IMR-90 (cell line): ENCODE measurements around the gene DRD2. TPM values are rescaled to one million over a fixed set of nuclear protein-coding genes. Genes with fewer than 3 reads are reported as not detected.

Source experiments
- ATAC-seq: fragments of 200-7000 bp; cut with Tn5 transposase; 2 replicates; pipeline ENCODE4 v1.9.1; 2020; ENCODE audit warnings: low read depth, mild to moderate bottlenecking, moderate library complexity
- BruUV-seq: library from RNA; stranded (reverse); fragments of 400-500 nt; replicated peaks from 2 replicates; lab custom pipeline; 2021; lab: Mats Ljungman, UMichigan
- CTCF ChIA-PET: fragments of 300-600 bp; formaldehyde crosslinking; extraction: SDS; loops from one replicate; lab custom pipeline; 2021; ENCODE audit warnings: antibody characterized with exemption; lab: Yijun Ruan, JAX
- POLR2A ChIA-PET: fragments of 300-600 bp; sonication (Branson Sonifier 250); formaldehyde crosslinking; loops from one replicate; lab custom pipeline; 2022; ENCODE audit warnings: antibody characterized with exemption; ENCODE audit not compliant: unreplicated experiment; lab: Charles Lee
- DNase-seq: peaks from one replicate; pipeline ENCODE4 v3.0.0; 2013
- H2AFZ ChIP-seq: replicated peaks from 2 replicates; pipeline ENCODE3; 2013; ENCODE audit warnings: low read length, mild to moderate bottlenecking; ENCODE audit not compliant: poor library complexity
- H2AK5ac ChIP-seq: 2 replicates; pipeline ENCODE4 v1.6.1; 2013; ENCODE audit warnings: low read depth, low read length, inconsistent platforms
- H2AK9ac ChIP-seq: replicated peaks from 2 replicates; pipeline ENCODE3; 2013; ENCODE audit warnings: mild to moderate bottlenecking, low read depth, low read length, moderate library complexity; ENCODE audit not compliant: poor library complexity
- H2BK120ac ChIP-seq: 2 replicates; pipeline ENCODE4 v1.6.1; 2013; ENCODE audit warnings: low read depth, low read length, inconsistent platforms
- H2BK15ac ChIP-seq: 3 replicates; pipeline ENCODE4 v1.6.1; 2013; ENCODE audit warnings: low read depth, low read length, inconsistent platforms
- H2BK20ac ChIP-seq: 2 replicates; pipeline ENCODE4 v1.6.1; 2013; ENCODE audit warnings: low read depth, mild to moderate bottlenecking, inconsistent platforms, low read length, moderate library complexity
- H2BK5ac ChIP-seq: 2 replicates; pipeline ENCODE4 v1.6.1; 2013; ENCODE audit warnings: mild to moderate bottlenecking, low read depth, low read length, inconsistent platforms; ENCODE audit not compliant: poor library complexity, severe bottlenecking
- H3K14ac ChIP-seq: replicated peaks from 2 replicates; pipeline ENCODE4 v1.6.1; 2013; ENCODE audit warnings: low read depth, low read length, inconsistent platforms
- H3K18ac ChIP-seq: 2 replicates; pipeline ENCODE4 v1.6.1; 2013; ENCODE audit warnings: low read depth, low read length, control low read depth
- H3K23ac ChIP-seq: 2 replicates; pipeline ENCODE4 v1.6.1; 2013; ENCODE audit warnings: low read depth, low read length, inconsistent platforms
- H3K27ac ChIP-seq: 2 replicates; pipeline ENCODE4 v1.5.1; 2013; ENCODE audit warnings: mild to moderate bottlenecking, control low read depth, low read length; ENCODE audit not compliant: insufficient read depth
- H3K27me3 ChIP-seq: 2 replicates; pipeline ENCODE4 v1.6.1; 2013; ENCODE audit warnings: low read length; ENCODE audit not compliant: control insufficient read depth, insufficient read depth
- H3K36me3 ChIP-seq: 2 replicates; pipeline ENCODE4 v1.6.1; 2013; ENCODE audit warnings: low read length, mixed read lengths; ENCODE audit not compliant: control insufficient read depth, insufficient read depth
- H3K4ac ChIP-seq: 2 replicates; pipeline ENCODE4 v1.6.1; 2013; ENCODE audit warnings: low read depth, low read length, inconsistent platforms
- H3K4me1 ChIP-seq: 2 replicates; pipeline ENCODE4 v1.6.1; 2013; ENCODE audit warnings: low read length, mixed read lengths; ENCODE audit not compliant: control insufficient read depth, insufficient read depth
- H3K4me2 ChIP-seq: 2 replicates; pipeline ENCODE4 v1.6.1; 2013; ENCODE audit warnings: low read depth, mild to moderate bottlenecking, control low read depth, low read length, moderate library complexity
- H3K4me3 ChIP-seq: 2 replicates; pipeline ENCODE4 v1.5.1; 2013; ENCODE audit warnings: low read depth, mild to moderate bottlenecking, control low read depth, low read length, moderate library complexity; ENCODE audit not compliant: insufficient read depth
- H3K56ac ChIP-seq: 2 replicates; pipeline ENCODE4 v1.6.1; 2013; ENCODE audit warnings: low read length, inconsistent platforms; ENCODE audit not compliant: insufficient read depth; ENCODE audit errors: extremely low read depth
- H3K79me1 ChIP-seq, 2 experiments: 2 replicates each; pipeline ENCODE4 v1.6.1; 2013; ENCODE audit warnings: low read length in 2 of 2, inconsistent platforms in 1 of 2, low read depth in 1 of 2
- H3K9ac ChIP-seq: 2 replicates; pipeline ENCODE4 v1.6.1; 2013; ENCODE audit warnings: low read depth, low read length, control low read depth
- H3K9me1 ChIP-seq: 2 replicates; pipeline ENCODE4 v1.6.1; 2013; ENCODE audit warnings: low read length, inconsistent platforms; ENCODE audit not compliant: insufficient read depth
- H3K9me3 ChIP-seq: 2 replicates; pipeline ENCODE4 v1.6.1; 2013; ENCODE audit warnings: low read length; ENCODE audit not compliant: control insufficient read depth, insufficient read depth
- H4K20me1 ChIP-seq: 2 replicates; pipeline ENCODE4 v1.6.1; 2013; ENCODE audit warnings: low read length, inconsistent platforms; ENCODE audit not compliant: insufficient read depth
- H4K5ac ChIP-seq: 2 replicates; pipeline ENCODE4 v1.6.1; 2013; ENCODE audit warnings: mild to moderate bottlenecking, low read depth, low read length, control low read depth
- H4K8ac ChIP-seq, 2 experiments: 2 replicates each; pipeline ENCODE4 v1.6.1; 2013; ENCODE audit warnings: low read depth in 2 of 2, low read length in 2 of 2, control low read depth in 1 of 2, inconsistent platforms in 1 of 2
- H4K91ac ChIP-seq: 2 replicates; pipeline ENCODE4 v1.6.1; 2013; ENCODE audit warnings: low read depth, low read length, inconsistent platforms; ENCODE audit not compliant: insufficient read depth
- CEBPB ChIP-seq: IDR thresholded peaks from 2 replicates; pipeline ENCODE4 v1.6.1; 2012; ENCODE audit warnings: low read depth, low read length, improper control_type of control experiment
- MXI1 ChIP-seq: IDR thresholded peaks from 2 replicates; pipeline ENCODE4 v1.6.1; 2012; ENCODE audit warnings: low read depth, mild to moderate bottlenecking, low read length, moderate library complexity, borderline replicate concordance
- NFE2L2 ChIP-seq: fragments of 150-350 bp; IDR thresholded peaks from 2 replicates; pipeline ENCODE4 v1.6.1; 2016; ENCODE audit warnings: low read depth, mild to moderate bottlenecking, low read length
- WGBS, 2 experiments: methylation state at CpG; one replicate each; pipeline versions ENCODE4 v1.1.5 to v1.1.7; 2013; ENCODE audit warnings: missing lambda C conversion rate in 2 of 2; ENCODE audit not compliant: insufficient read length in 1 of 2; ENCODE audit errors: extremely low coverage in 2 of 2; 5-methylcytosine and 5-hydroxymethylcytosine counted together
- dilution Hi-C: fragments of 300-500 bp; cut with HindIII; formaldehyde crosslinking; loops from one replicate; pipeline ENCODE4 v1.14.3; 2018; ENCODE audit warnings: low sequenced_read_pairs; ENCODE audit not compliant: unreplicated experiment
- in situ Hi-C: fragments of 300-500 bp; cut with MboI; formaldehyde crosslinking; loops from 3 replicates; pipeline ENCODE4 v1.14.3; 2019; ENCODE audit warnings: low sequenced_read_pairs, inconsistent platforms, mixed read lengths
- intact Hi-C: fragments of 100-400 bp; cut with micrococcal nuclease; formaldehyde crosslinking; loops from 2 replicates; pipeline ENCODE4 v1.10.0; 2022
- polyA plus RNA-seq, 3 experiments: library from polyadenylated mRNA; depleted of rRNA; stranded (reverse); fragments of >200 nt; gene quantifications; 2 replicates each; pipeline ENCODE4 v1.2.3, GENCODE V29; 2012; ENCODE audit warnings: low replicate concordance in 1 of 3
- total RNA-seq: library from RNA; depleted of rRNA; stranded (reverse); fragments of >200 nt; gene quantifications from 2 replicates; pipeline ENCODE4 v1.2.3, GENCODE V29; 2012
- TF ChIP-seq, protein P1 (sequence below): fragments of 150-350 bp; IDR thresholded peaks from 2 replicates; pipeline ENCODE4 v1.6.1; 2017; ENCODE audit warnings: mild to moderate bottlenecking, antibody characterized with exemption, low read length, low read depth
- TF ChIP-seq, protein P2 (sequence below): fragments of 150-350 bp; IDR thresholded peaks from 2 replicates; pipeline ENCODE4 v1.6.1; 2016; ENCODE audit warnings: low read depth, mild to moderate bottlenecking, low read length, moderate library complexity, borderline replicate concordance

DRD2 gene
- total and polyA plus RNA-seq, 2 of the 4 experiments (the other 2 are of a cell fraction), result not detected

DNA sequence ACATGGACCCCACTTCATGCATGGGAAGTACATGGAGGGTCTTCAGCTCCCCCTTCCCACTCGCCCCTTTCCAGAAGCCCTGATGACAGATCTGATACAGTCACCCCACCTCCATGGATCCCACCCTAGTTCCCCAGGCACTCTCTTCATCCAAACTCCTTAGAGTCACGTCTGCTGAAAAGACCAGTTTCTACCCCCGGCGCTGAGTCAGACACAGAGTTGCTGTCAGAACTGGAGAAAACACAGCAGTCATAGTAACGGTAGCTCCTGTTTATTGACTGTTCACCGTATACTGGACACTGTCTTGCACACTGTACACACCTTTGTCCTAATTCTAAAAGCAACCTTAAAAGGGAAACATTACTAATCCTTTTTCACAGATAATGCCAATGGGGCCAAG is 29.1 kb downstream of the DRD2 start:
- no peak overlapping the region for H2AK9ac ChIP-seq
- no peak overlapping the region for H3K14ac ChIP-seq
- ChIA-PET POLR2A (no interaction called here), CTCF (no interaction called here)
- WGBS, 2 experiments, result 66% methylated on average over 4 of the region's 6 CpGs; no CpG with 5 or more reads in 1 of the 2 experiments
- H3K79me1 ChIP-seq, result no peaks in the 10 kb centered on the region
- no peaks in the 10 kb centered on the region for H3K9me3 ChIP-seq
- H3K4me1 ChIP-seq, result no peaks in the 10 kb centered on the region
- ATAC-seq (no peak), DNase-seq (no peak)
- H3K36me3 ChIP-seq, result no peaks in the 10 kb centered on the region
- H2BK20ac ChIP-seq, result no peak overlapping the region
- no peak overlapping the region for H2BK5ac ChIP-seq
- no peak overlapping the region for H2AK5ac ChIP-seq
- no peak overlapping the region for H2AFZ ChIP-seq
- no peaks in the 10 kb centered on the region for H4K20me1 ChIP-seq
- intact Hi-C loops (no loop called here), dilution Hi-C loops (no loop called here), in situ Hi-C loops (no loop called here)
- 0 out of 2 replicates have a peak, but pooled peaks cover 2% of the 10 kb centered on the region for H3K9me1 ChIP-seq
- H3K4me3 ChIP-seq, result no peak overlapping the region
- H3K18ac ChIP-seq, result no peak overlapping the region
- peaks cover 2% of the 10 kb centered on the region; the same call in 1 of the 2 replicates for H3K27me3 ChIP-seq
- no peak overlapping the region for H3K4me2 ChIP-seq
- no peak overlapping the region for H2BK120ac ChIP-seq
- H3K27ac ChIP-seq, result no peak overlapping the region
- H4K8ac ChIP-seq, result no peak overlapping the region
- H4K91ac ChIP-seq, result no peak overlapping the region
- no peak overlapping the region for H3K9ac ChIP-seq
- H3K23ac ChIP-seq, result no peak overlapping the region
- H3K56ac ChIP-seq, result no peak overlapping the region
- H4K5ac ChIP-seq, result no peak overlapping the region
- H3K4ac ChIP-seq, result no peak overlapping the region
- TF ChIP-seq, protein P1, sequence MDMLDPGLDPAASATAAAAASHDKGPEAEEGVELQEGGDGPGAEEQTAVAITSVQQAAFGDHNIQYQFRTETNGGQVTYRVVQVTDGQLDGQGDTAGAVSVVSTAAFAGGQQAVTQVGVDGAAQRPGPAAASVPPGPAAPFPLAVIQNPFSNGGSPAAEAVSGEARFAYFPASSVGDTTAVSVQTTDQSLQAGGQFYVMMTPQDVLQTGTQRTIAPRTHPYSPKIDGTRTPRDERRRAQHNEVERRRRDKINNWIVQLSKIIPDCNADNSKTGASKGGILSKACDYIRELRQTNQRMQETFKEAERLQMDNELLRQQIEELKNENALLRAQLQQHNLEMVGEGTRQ, result no peak
- TF ChIP-seq MXI1 (no peak), NFE2L2 (no peak), CEBPB (no peak)
- TF ChIP-seq, protein P2, sequence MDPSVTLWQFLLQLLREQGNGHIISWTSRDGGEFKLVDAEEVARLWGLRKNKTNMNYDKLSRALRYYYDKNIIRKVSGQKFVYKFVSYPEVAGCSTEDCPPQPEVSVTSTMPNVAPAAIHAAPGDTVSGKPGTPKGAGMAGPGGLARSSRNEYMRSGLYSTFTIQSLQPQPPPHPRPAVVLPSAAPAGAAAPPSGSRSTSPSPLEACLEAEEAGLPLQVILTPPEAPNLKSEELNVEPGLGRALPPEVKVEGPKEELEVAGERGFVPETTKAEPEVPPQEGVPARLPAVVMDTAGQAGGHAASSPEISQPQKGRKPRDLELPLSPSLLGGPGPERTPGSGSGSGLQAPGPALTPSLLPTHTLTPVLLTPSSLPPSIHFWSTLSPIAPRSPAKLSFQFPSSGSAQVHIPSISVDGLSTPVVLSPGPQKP, result no peak
- no peak overlapping the region for H2BK15ac ChIP-seq
- no TSS peak for BruUV-seq
